Activated CD8-positive, alpha-beta T cell treated with anti-CD3 and anti-CD28 coated beads for 36 hours (primary cell): ENCODE data around the gene PACSIN3. TPM values are rescaled to one million over a fixed set of nuclear protein-coding genes. Genes with fewer than 3 reads are reported as not detected.

Source experiments
- ATAC-seq: fragments of 200-7000 bp; cut with Tn5 transposase; one replicate; pipeline ENCODE4 v1.10.0; 2021; ENCODE audit warnings: mild to moderate bottlenecking, moderate library complexity
- CTCF ChIA-PET: fragments of 350-600 bp; sonication (Branson Sonifier 250); formaldehyde crosslinking; loops from one replicate; lab custom pipeline; 2021; ENCODE audit warnings: antibody characterized with exemption; lab: Charles Lee
- POLR2A ChIA-PET: fragments of 350-600 bp; sonication (Branson Sonifier 250); formaldehyde crosslinking; loops from one replicate; lab custom pipeline; 2021; ENCODE audit warnings: antibody characterized with exemption; lab: Charles Lee
- DNase-seq: peaks from one replicate; pipeline ENCODE4 v3.0.0-alpha.2; 2020
- H3K27ac Mint-ChIP-seq: one replicate; pipeline ENCODE4 v1.8.0; 2021; ENCODE audit warnings: mild to moderate bottlenecking, mixed read lengths
- H3K27me3 Mint-ChIP-seq: one replicate; pipeline ENCODE4 v1.8.0; 2021; ENCODE audit warnings: mixed read lengths
- H3K36me3 Mint-ChIP-seq: one replicate; pipeline ENCODE4 v1.8.0; 2021; ENCODE audit warnings: low read depth, mixed read lengths
- H3K4me1 Mint-ChIP-seq: one replicate; pipeline ENCODE4 v1.8.0; 2021; ENCODE audit warnings: low read depth, mixed read lengths
- H3K4me3 Mint-ChIP-seq: one replicate; pipeline ENCODE4 v1.8.0; 2021; ENCODE audit warnings: mild to moderate bottlenecking, moderate library complexity, mixed read lengths
- H3K9me3 Mint-ChIP-seq: one replicate; pipeline ENCODE4 v1.8.0; 2021; ENCODE audit warnings: mixed read lengths
- CTCF ChIP-seq: fragments of 200-600 bp; IDR thresholded peaks from one replicate; pipeline ENCODE4 v1.8.0; 2022; ENCODE audit warnings: antibody characterized with exemption, mild to moderate bottlenecking
- intact Hi-C: fragments of 100-400 bp; cut with micrococcal nuclease; formaldehyde crosslinking; loops from one replicate; pipeline ENCODE4 v1.10.0; 2022
- total RNA-seq, 2 experiments: library from RNA; stranded (reverse); gene quantifications; one replicate each; pipeline ENCODE4 v1.2.3, GENCODE V29; 2021

The PACSIN3 gene
- total RNA-seq, 2 experiments from 2014 or later: 4.7 to 8.0 TPM

- Mint-ChIP-seq H3K4me1 (peaks cover 46% of the 10 kb centered on the region), H3K27ac (peak overlapping the region; percentile 46), H3K36me3 (peaks cover 64% of the 10 kb centered on the region), H3K9me3 (no peaks in the 10 kb centered on the region), H3K27me3 (no peaks in the 10 kb centered on the region), H3K4me3 (no peak overlapping the region)
- TF ChIP-seq CTCF: no peak
- DNase-seq (no peak), ATAC-seq (no peak)
- ChIA-PET POLR2A (interaction anchor here (0.8 to 2.1 kb wide), 3 partner anchors 11 to 28 kb away, joined by 3 to 7 read pairs (median 4); partner anchors contain the start of gene ACP2), CTCF (interaction anchor here (0.8 to 1.3 kb wide), 3 partner anchors 12 to 15 kb away, joined by 3 to 5 read pairs (median 5); no protein-coding TSS in a partner anchor)
- intact Hi-C loops: no loop called here
Observed at GRCh38 chr11:47220401-47220821, 34.2 kb upstream of the PACSIN3 start.

- Mint-ChIP-seq H3K36me3 (peaks cover 43% of the 10 kb centered on the region), H3K4me1 (peaks cover 35% of the 10 kb centered on the region), H3K4me3 (peak overlapping the region; percentile 93), H3K27ac (peak overlapping the region; percentile 100), H3K9me3 (no peaks in the 10 kb centered on the region), H3K27me3 (no peaks in the 10 kb centered on the region)
- peak; percentile 83 for DNase-seq
- ChIA-PET CTCF (interaction anchor here (0.9 to 5.6 kb wide), 4 partner anchors 19 to 44 kb away, joined by 3 to 43 read pairs (median 4); partner anchors contain the start of genes ACP2 and ARFGAP2), POLR2A (interaction anchor here (0.7 to 3.5 kb wide), 17 partner anchors 8 to 324 kb away, joined by 3 to 63 read pairs (median 4); partner anchors contain the start of genes ACP2, ARFGAP2, MADD and PACSIN3)
- intact Hi-C loops: loop anchor here (5.0 kb wide), 2 partner anchors 39 to 41 kb away; partner anchors contain the start of genes ARFGAP2 and NR1H3
- ATAC-seq: peak; percentile 35
- TF ChIP-seq CTCF: no peak
Observed at GRCh38 chr11:47216121-47216798, 30.0 kb upstream of the PACSIN3 start.

GRCh38 chr11:47215366-47215910, 29.2 kb upstream of the PACSIN3 start:
- peaks cover 34% of the 10 kb centered on the region for H3K4me1 Mint-ChIP-seq
- H3K27me3 Mint-ChIP-seq: no peaks in the 10 kb centered on the region
- peaks cover 42% of the 10 kb centered on the region for H3K36me3 Mint-ChIP-seq
- DNase-seq (no peak), ATAC-seq (no peak)
- H3K27ac Mint-ChIP-seq: peak overlapping the region; percentile 100
- ChIA-PET POLR2A (interaction anchor here (0.6 to 3.5 kb wide), 21 partner anchors 9 to 883 kb away, joined by 3 to 63 read pairs (median 4); partner anchors contain the start of genes ACP2, ARFGAP2, MADD and PACSIN3), CTCF (interaction anchor here (0.9 to 5.6 kb wide), 6 partner anchors 20 to 47 kb away, joined by 3 to 43 read pairs (median 4); partner anchors contain the start of genes ACP2 and ARFGAP2)
- no peak for TF ChIP-seq CTCF
- intact Hi-C loops: loop anchor here (2.0 to 5.0 kb wide), 3 partner anchors 38 to 53 kb away; partner anchors contain the start of genes ARFGAP2 and NR1H3
- H3K4me3 Mint-ChIP-seq: peak overlapping the region; percentile 93
- H3K9me3 Mint-ChIP-seq: no peaks in the 10 kb centered on the region

GRCh38 chr11:47213950-47214565, 27.8 kb upstream of the PACSIN3 start:
- CTCF ChIA-PET: interaction anchor here (0.5 to 5.6 kb wide), 7 partner anchors 8 to 57 kb away, joined by 3 to 43 read pairs (median 4); partner anchors contain the start of genes ACP2 and ARFGAP2
- POLR2A ChIA-PET: interaction anchor here (0.5 to 3.5 kb wide), 17 partner anchors 8 to 216 kb away, joined by 3 to 63 read pairs (median 7); partner anchors contain the start of genes ACP2, ARFGAP2, MADD and NR1H3
- peak; percentile 93 for DNase-seq
- H3K36me3 Mint-ChIP-seq: peaks cover 33% of the 10 kb centered on the region
- H3K4me1 Mint-ChIP-seq: peaks cover 24% of the 10 kb centered on the region
- H3K9me3 Mint-ChIP-seq: no peaks in the 10 kb centered on the region
- intact Hi-C loops: loop anchor here (2.0 kb wide), 1 partner anchor 55 kb away; no protein-coding TSS in a partner anchor
- ATAC-seq: peak; percentile 74
- H3K27ac Mint-ChIP-seq: peak overlapping the region; percentile 100
- H3K27me3 Mint-ChIP-seq: no peaks in the 10 kb centered on the region
- TF ChIP-seq CTCF: no peak
- H3K4me3 Mint-ChIP-seq: peak overlapping the region; percentile 93
